Liver (tissue), 9 donors: ENCODE data around the gene RAB2B. TPM values are rescaled to one million over a fixed set of nuclear protein-coding genes. Genes with fewer than 3 reads are reported as not detected.

Experiments used
- DNase-seq: peaks from one replicate; pipeline ENCODE4 v3.0.0-alpha.2; 2017; ENCODE audit warnings: low spot score
- H3K27ac ChIP-seq, 2 donors: one replicate each; pipeline ENCODE4 v1.7.0; 2013; ENCODE audit warnings: inconsistent platforms in 2 of 2, low read length in 2 of 2, control low read depth in 1 of 2, low read depth in 1 of 2, mild to moderate bottlenecking in 1 of 2
- H3K27me3 ChIP-seq, 4 donors: one replicate each; pipeline versions ENCODE4 v1.6.1 to v1.7.0; 2013; ENCODE audit warnings: low read length in 3 of 4, inconsistent platforms in 1 of 4, mild to moderate bottlenecking in 1 of 4, moderate library complexity in 1 of 4; ENCODE audit not compliant: control insufficient read depth in 4 of 4, insufficient read depth in 4 of 4
- H3K36me3 ChIP-seq, 4 donors: one replicate each; pipeline versions ENCODE4 v1.6.1 to v1.7.0; 2013; ENCODE audit warnings: low read length in 3 of 4, mild to moderate bottlenecking in 3 of 4, low read depth in 1 of 4, moderate library complexity in 1 of 4; ENCODE audit not compliant: control insufficient read depth in 4 of 4, insufficient read depth in 3 of 4
- H3K4me1 ChIP-seq, 4 donors: one replicate each; pipeline versions ENCODE4 v1.6.1 to v1.7.0; 2013; ENCODE audit warnings: low read length in 3 of 4, mild to moderate bottlenecking in 3 of 4, moderate library complexity in 1 of 4; ENCODE audit not compliant: control insufficient read depth in 4 of 4, insufficient read depth in 4 of 4
- H3K4me3 ChIP-seq, 3 donors: one replicate each; pipeline versions ENCODE4 v1.6.1 to v1.7.0; 2013; ENCODE audit warnings: low read length in 3 of 3, control low read depth in 1 of 3, low read depth in 1 of 3, mild to moderate bottlenecking in 1 of 3
- H3K9ac ChIP-seq, 2 donors: one replicate each; pipeline ENCODE4 v1.7.0; 2013; ENCODE audit warnings: low read length in 2 of 2, mild to moderate bottlenecking in 2 of 2, moderate library complexity in 2 of 2, control low read depth in 1 of 2, low read depth in 1 of 2
- H3K9me3 ChIP-seq, 4 donors: one replicate each; pipeline versions ENCODE4 v1.6.1 to v1.7.0; 2013; ENCODE audit warnings: low read length in 3 of 4; ENCODE audit not compliant: control insufficient read depth in 4 of 4
- EGR1 ChIP-seq, 2 donors: IDR thresholded peaks; 2 replicates each; pipeline ENCODE4 v1.6.1; 2016 to 2018; ENCODE audit warnings: antibody characterized with exemption in 2 of 2, low read depth in 2 of 2
- FOXA1 ChIP-seq: IDR thresholded peaks from 2 replicates; pipeline ENCODE4 v1.6.1; 2016; ENCODE audit warnings: antibody characterized with exemption
- FOXA2 ChIP-seq: IDR thresholded peaks from 2 replicates; pipeline ENCODE4 v1.6.1; 2016; ENCODE audit warnings: antibody characterized with exemption
- GABPA ChIP-seq, 2 donors: IDR thresholded peaks in 1 of 2; conservative IDR thresholded peaks in 1 of 2; 2 replicates each; pipeline ENCODE4 v1.6.1; 2016; ENCODE audit warnings: antibody characterized with exemption in 2 of 2, mild to moderate bottlenecking in 1 of 2, moderate library complexity in 1 of 2
- HNF4A ChIP-seq, 2 donors: conservative IDR thresholded peaks; 2 replicates each; pipeline ENCODE4 v1.6.1; 2016; ENCODE audit warnings: antibody characterized with exemption in 2 of 2, mild to moderate bottlenecking in 2 of 2
- HNF4G ChIP-seq: IDR thresholded peaks from 2 replicates; pipeline ENCODE4 v1.6.1; 2016; ENCODE audit warnings: antibody characterized with exemption
- JUND ChIP-seq, 2 donors: IDR thresholded peaks; 2 replicates each; pipeline ENCODE4 v1.6.1; 2016; ENCODE audit warnings: antibody characterized with exemption in 2 of 2
- NR2F2 ChIP-seq: IDR thresholded peaks from 2 replicates; pipeline ENCODE4 v1.6.1; 2016; ENCODE audit warnings: antibody characterized with exemption
- RAD21 ChIP-seq, 2 donors: IDR thresholded peaks; 2 replicates each; pipeline ENCODE4 v1.6.1; 2016; ENCODE audit warnings: antibody characterized with exemption in 2 of 2, mild to moderate bottlenecking in 2 of 2
- RXRA ChIP-seq, 2 donors: IDR thresholded peaks; 2 replicates each; pipeline ENCODE4 v1.6.1; 2017 to 2018; ENCODE audit warnings: antibody characterized with exemption in 2 of 2, mild to moderate bottlenecking in 1 of 2
- SP1 ChIP-seq: IDR thresholded peaks from 2 replicates; pipeline ENCODE4 v1.6.1; 2018; ENCODE audit warnings: antibody characterized with exemption, mild to moderate bottlenecking
- TAF1 ChIP-seq: conservative IDR thresholded peaks from 2 replicates; pipeline ENCODE4 v1.6.1; 2016; ENCODE audit warnings: antibody characterized with exemption, mild to moderate bottlenecking
- YY1 ChIP-seq: IDR thresholded peaks from 2 replicates; pipeline ENCODE4 v1.6.1; 2016; ENCODE audit warnings: antibody characterized with exemption, mild to moderate bottlenecking
- WGBS: extraction: QIAGEN DNeasy Blood & Tissue Kit; methylation state at CpG from one replicate; pipeline ENCODE4 v1.1.7; 2013; 5-methylcytosine and 5-hydroxymethylcytosine counted together
- polyA plus RNA-seq, 2 donors: library from polyadenylated mRNA; stranded (reverse) in 1 of 2; unstranded in 1 of 2; fragments of 200-250 nt in 1 of 2; fragments of >200 nt in 1 of 2; fragmentation: Nextera tagmentation in 1 of 2; extraction: Ambion mirVana in 1 of 2; gene quantifications; one replicate each; pipeline versions ENCODE4 v1.2.1 to v1.2.3, GENCODE V29; 2013 to 2015
- total RNA-seq, 2 donors: library from RNA; depleted of rRNA; stranded (reverse); fragments of >200 nt; gene quantifications; one replicate each; pipeline ENCODE4 v1.2.3, GENCODE V29; 2014
- TF ChIP-seq, protein P1 (sequence below): IDR thresholded peaks from 2 replicates; pipeline ENCODE4 v1.6.1; 2016; ENCODE audit warnings: antibody characterized with exemption
- TF ChIP-seq, protein P2 (sequence below): fragments of 150-350 bp; IDR thresholded peaks from 2 replicates; pipeline ENCODE4 v1.5.1; 2017; ENCODE audit warnings: improper control_type of control experiment, low read depth, low read length; ENCODE audit not compliant: missing input control
- TF ChIP-seq, protein P3 (sequence below): IDR thresholded peaks from 2 replicates; pipeline ENCODE4 v1.6.1; 2016; ENCODE audit warnings: antibody characterized with exemption
- TF ChIP-seq, protein P4 (sequence below): IDR thresholded peaks from 2 replicates; pipeline ENCODE4 v1.6.1; 2016; ENCODE audit warnings: antibody characterized with exemption
- TF ChIP-seq, protein P5 (sequence below): IDR thresholded peaks from 2 replicates; pipeline ENCODE4 v1.6.1; 2016; ENCODE audit warnings: antibody characterized with exemption, mild to moderate bottlenecking
- donor health status: healthy.
- donor health status: healthy.
- donor health status: healthy.
- donor health status: healthy.
- donor health status: healthy.

The RAB2B gene
- total and polyA plus RNA-seq, 4 donors = 4.2 to 60.9 (median 10.4) TPM

DNA sequence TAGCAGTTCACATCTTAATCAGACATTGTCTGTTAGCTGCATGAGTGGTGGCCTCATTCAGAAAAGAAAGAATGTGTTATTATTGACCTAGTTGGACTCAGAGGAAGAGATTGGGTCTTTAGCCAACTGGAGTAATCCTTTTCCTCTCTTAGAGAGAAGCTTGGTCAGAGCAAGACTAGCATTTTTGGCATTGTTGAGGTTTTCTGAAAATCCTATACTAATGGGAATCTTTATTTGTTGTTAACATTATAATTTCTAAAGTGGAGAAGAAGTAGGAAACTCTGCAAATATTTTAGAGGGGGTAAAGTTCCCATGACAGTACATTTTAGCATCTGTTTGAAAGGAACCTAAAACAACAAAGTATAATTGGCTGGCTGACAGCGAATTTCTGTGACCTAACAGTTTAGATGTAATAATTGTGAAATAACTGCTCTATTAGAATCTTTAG, 9.9 kb upstream of the RAB2B start:
- 81% methylated on average over 1 of the region's 1 CpG for WGBS
- Histone ChIP-seq H3K9ac (no peak overlapping the region), H3K27ac (no peak overlapping the region), H3K9me3 (no peaks in the 10 kb centered on the region), H3K4me3 (no peak overlapping the region), H3K27me3 (no peaks in the 10 kb centered on the region), H3K36me3 (peaks cover 10 to 48% (median 30%) of the 10 kb centered on the region in 4 donors), H3K4me1 (peaks cover 0 to 3% (median 0%) of the 10 kb centered on the region in 4 donors)
- TF ChIP-seq HNF4G (no peak), FOXA2 (no peak), RXRA (IDR thresholded peaks at IDR 0.05) (no peak), FOXA1 (no peak), GABPA (IDR thresholded peaks at IDR 0.05 in 1 of 2, conservative IDR thresholded peaks at IDR 0.05 in 1 of 2) (no peak), RAD21 (IDR thresholded peaks at IDR 0.05) (no peak), EGR1 (IDR thresholded peaks at IDR 0.05; ENCODE audit: low read depth in 2 of 2) (no peak), SP1 (no peak), YY1 (no peak), JUND (IDR thresholded peaks at IDR 0.05) (no peak), HNF4A (conservative IDR thresholded peaks at IDR 0.05) (no peak), TAF1 (no peak), NR2F2 (no peak)
- TF ChIP-seq, protein P1, sequence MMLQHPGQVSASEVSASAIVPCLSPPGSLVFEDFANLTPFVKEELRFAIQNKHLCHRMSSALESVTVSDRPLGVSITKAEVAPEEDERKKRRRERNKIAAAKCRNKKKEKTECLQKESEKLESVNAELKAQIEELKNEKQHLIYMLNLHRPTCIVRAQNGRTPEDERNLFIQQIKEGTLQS = no peak
- TF ChIP-seq, protein P2, sequence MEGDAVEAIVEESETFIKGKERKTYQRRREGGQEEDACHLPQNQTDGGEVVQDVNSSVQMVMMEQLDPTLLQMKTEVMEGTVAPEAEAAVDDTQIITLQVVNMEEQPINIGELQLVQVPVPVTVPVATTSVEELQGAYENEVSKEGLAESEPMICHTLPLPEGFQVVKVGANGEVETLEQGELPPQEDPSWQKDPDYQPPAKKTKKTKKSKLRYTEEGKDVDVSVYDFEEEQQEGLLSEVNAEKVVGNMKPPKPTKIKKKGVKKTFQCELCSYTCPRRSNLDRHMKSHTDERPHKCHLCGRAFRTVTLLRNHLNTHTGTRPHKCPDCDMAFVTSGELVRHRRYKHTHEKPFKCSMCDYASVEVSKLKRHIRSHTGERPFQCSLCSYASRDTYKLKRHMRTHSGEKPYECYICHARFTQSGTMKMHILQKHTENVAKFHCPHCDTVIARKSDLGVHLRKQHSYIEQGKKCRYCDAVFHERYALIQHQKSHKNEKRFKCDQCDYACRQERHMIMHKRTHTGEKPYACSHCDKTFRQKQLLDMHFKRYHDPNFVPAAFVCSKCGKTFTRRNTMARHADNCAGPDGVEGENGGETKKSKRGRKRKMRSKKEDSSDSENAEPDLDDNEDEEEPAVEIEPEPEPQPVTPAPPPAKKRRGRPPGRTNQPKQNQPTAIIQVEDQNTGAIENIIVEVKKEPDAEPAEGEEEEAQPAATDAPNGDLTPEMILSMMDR = no peak
- TF ChIP-seq, protein P3, sequence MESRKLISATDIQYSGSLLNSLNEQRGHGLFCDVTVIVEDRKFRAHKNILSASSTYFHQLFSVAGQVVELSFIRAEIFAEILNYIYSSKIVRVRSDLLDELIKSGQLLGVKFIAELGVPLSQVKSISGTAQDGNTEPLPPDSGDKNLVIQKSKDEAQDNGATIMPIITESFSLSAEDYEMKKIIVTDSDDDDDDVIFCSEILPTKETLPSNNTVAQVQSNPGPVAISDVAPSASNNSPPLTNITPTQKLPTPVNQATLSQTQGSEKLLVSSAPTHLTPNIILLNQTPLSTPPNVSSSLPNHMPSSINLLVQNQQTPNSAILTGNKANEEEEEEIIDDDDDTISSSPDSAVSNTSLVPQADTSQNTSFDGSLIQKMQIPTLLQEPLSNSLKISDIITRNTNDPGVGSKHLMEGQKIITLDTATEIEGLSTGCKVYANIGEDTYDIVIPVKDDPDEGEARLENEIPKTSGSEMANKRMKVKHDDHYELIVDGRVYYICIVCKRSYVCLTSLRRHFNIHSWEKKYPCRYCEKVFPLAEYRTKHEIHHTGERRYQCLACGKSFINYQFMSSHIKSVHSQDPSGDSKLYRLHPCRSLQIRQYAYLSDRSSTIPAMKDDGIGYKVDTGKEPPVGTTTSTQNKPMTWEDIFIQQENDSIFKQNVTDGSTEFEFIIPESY = no peak
- TF ChIP-seq, protein P4, sequence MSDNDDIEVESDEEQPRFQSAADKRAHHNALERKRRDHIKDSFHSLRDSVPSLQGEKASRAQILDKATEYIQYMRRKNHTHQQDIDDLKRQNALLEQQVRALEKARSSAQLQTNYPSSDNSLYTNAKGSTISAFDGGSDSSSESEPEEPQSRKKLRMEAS = no peak
- TF ChIP-seq, protein P5, sequence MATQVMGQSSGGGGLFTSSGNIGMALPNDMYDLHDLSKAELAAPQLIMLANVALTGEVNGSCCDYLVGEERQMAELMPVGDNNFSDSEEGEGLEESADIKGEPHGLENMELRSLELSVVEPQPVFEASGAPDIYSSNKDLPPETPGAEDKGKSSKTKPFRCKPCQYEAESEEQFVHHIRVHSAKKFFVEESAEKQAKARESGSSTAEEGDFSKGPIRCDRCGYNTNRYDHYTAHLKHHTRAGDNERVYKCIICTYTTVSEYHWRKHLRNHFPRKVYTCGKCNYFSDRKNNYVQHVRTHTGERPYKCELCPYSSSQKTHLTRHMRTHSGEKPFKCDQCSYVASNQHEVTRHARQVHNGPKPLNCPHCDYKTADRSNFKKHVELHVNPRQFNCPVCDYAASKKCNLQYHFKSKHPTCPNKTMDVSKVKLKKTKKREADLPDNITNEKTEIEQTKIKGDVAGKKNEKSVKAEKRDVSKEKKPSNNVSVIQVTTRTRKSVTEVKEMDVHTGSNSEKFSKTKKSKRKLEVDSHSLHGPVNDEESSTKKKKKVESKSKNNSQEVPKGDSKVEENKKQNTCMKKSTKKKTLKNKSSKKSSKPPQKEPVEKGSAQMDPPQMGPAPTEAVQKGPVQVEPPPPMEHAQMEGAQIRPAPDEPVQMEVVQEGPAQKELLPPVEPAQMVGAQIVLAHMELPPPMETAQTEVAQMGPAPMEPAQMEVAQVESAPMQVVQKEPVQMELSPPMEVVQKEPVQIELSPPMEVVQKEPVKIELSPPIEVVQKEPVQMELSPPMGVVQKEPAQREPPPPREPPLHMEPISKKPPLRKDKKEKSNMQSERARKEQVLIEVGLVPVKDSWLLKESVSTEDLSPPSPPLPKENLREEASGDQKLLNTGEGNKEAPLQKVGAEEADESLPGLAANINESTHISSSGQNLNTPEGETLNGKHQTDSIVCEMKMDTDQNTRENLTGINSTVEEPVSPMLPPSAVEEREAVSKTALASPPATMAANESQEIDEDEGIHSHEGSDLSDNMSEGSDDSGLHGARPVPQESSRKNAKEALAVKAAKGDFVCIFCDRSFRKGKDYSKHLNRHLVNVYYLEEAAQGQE = no peak
- no peak for DNase-seq
